IPS DF 6.9 (cell line): Measurements from ENCODE around the gene C6orf47.
A peak's percentile ranks its signal among the peaks of the same experiment; 100 is the strongest.

Source experiments
- DNase-seq: peaks from one replicate; pipeline ENCODE4 v3.0.0-alpha.2; 2013; ENCODE audit warnings: low read depth, low spot score
- H3K27ac ChIP-seq: one replicate; pipeline ENCODE4 v1.5.1; 2013; ENCODE audit warnings: low read length, control low read depth
- H3K27me3 ChIP-seq: 2 replicates; pipeline ENCODE4 v1.6.1; 2013; ENCODE audit warnings: mild to moderate bottlenecking, low read length; ENCODE audit not compliant: control insufficient read depth, insufficient read depth
- H3K36me3 ChIP-seq: 2 replicates; pipeline ENCODE4 v1.6.1; 2013; ENCODE audit warnings: low read length; ENCODE audit not compliant: control insufficient read depth, insufficient read depth
- H3K4me1 ChIP-seq: 2 replicates; pipeline ENCODE4 v1.6.1; 2013; ENCODE audit warnings: low read length; ENCODE audit not compliant: control insufficient read depth, insufficient read depth
- H3K4me3 ChIP-seq: 2 replicates; pipeline ENCODE4 v1.5.1; 2013; ENCODE audit warnings: mild to moderate bottlenecking, low read length
- H3K9me3 ChIP-seq: 2 replicates; pipeline ENCODE4 v1.6.1; 2013; ENCODE audit warnings: low read length, inconsistent platforms; ENCODE audit not compliant: control insufficient read depth, insufficient read depth
- WGBS: extraction: QIAGEN DNeasy Blood & Tissue Kit; methylation state at CpG from one replicate; pipeline ENCODE4 v1.1.7; 2013; ENCODE audit warnings: mixed read lengths, missing lambda C conversion rate; ENCODE audit not compliant: insufficient read length, insufficient coverage; 5-methylcytosine and 5-hydroxymethylcytosine counted together

Gene C6orf47

DNA sequence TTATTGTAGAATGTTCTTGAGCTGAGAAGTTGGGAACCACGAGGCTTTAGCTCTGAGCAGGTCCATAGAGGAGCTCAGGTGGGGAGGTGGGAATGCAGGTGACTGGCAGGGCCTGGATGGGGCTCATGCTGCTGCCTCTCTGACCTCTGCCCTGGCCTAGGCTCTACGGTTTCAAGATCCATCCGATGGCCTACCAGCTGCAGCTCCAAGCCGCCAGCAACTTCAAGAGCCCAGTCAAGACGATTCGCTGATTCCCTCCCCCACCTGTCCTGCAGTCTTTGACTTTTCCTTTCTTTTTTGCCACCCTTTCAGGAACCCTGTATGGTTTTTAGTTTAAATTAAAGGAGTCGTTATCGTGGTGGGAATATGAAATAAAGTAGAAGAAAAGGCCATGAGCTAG is 9.1 kb upstream of the C6orf47 start, which contains the start of gene LY6G5B:
LY6G5B (plus strand) TSS at position 301 of the 400 bp plus-strand sequence. CDS start 975 bp downstream, outside the sequence.
- 100% methylated on average over 2 of the region's 8 CpGs for WGBS
- Histone ChIP-seq H3K4me3 (no peak within 1 kb of the TSS), H3K36me3 (peaks cover 35% of the 10 kb centered on the region), H3K9me3 (no peaks in the 10 kb centered on the region), H3K27ac (no peak within 1 kb of the TSS), H3K4me1 (peaks cover 2% of the 10 kb centered on the region; the same call in 1 of the 2 replicates), H3K27me3 (no peaks in the 10 kb centered on the region)
- no peak for DNase-seq

DNA sequence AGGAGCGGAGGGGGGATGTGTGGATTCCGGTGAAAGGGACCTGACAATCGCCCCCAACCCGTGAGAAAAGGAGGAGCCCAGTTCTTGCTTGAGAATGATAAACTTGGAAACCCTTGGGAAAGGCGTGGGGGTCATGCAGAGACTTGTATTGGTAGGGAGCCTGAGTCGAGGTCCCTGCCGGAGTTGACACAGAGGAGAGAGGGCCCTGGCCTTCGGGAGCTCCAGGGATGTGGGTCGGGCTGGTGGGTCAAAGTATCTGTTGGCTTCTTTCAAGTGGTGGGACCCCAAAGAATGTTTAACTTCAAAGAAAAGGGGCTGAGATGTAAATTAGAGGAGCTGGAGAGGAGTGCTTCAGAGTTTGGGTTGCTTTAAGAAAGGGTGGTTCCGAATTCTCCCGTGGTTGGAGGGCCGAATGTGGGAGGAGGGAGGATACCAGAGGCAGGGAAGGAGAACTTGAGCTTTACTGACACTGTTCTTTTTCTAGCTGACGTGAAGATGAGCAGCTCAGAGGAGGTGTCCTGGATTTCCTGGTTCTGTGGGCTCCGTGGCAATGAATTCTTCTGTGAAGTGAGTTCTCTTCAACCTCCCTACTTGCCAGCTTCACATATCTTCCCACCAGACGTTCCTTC is 5.9 kb upstream of the C6orf47 start:
- no CpG with 5 or more reads among the region's 15 CpGs for WGBS
- Histone ChIP-seq H3K4me1 (peaks cover 2% of the 10 kb centered on the region; the same call in 1 of the 2 replicates), H3K4me3 (peak overlapping the region; percentile 98), H3K9me3 (no peaks in the 10 kb centered on the region), H3K27me3 (no peaks in the 10 kb centered on the region), H3K36me3 (peaks cover 35% of the 10 kb centered on the region), H3K27ac (no peak overlapping the region)
- no peak for DNase-seq

DNA sequence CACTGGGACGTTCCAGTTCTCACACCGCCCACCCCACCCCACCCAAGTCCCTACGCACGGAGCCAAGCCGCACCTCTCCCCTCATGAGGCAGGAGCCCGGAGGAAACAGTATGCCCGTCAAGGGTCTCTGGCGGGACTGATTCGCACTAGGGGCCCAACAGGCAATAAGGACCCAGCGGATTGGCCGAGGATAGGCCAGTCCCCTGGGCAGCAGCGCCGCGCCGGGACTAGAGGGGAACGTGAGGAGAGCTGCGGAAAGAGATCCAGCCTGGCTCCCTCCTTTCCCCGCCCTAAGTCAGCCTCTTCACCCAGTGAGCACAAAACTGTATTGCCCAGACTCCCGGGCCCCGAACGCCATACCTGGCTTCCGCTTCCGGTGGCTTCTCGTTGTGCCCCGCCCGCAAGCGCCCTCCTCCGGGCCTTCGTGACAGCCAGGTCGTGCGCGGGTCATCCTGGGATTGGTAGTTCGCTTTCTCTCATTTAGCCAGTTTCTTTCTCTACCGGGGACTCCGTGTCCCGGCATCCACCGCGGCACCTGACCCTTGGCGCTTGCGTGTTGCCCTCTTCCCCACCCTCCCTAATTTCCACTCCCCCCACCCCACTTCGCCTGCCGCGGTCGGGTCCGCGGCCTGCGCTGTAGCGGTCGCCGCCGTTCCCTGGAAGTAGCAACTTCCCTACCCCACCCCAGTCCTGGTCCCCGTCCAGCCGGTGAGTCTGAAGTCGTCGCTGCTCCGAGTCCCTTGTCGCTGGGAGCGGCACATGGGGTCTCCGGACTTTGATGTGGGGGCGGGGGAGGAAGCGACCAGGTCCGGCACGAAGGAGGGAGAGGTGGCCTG is 5.1 kb upstream of the C6orf47 start, which contains the start of gene CSNK2B:
CSNK2B (plus strand) TSS at position 580 of the 836 bp plus-strand sequence. CDS start 752 bp downstream, outside the sequence.
- Histone ChIP-seq H3K27ac (no peak within 1 kb of the TSS), H3K4me1 (peaks cover 2% of the 10 kb centered on the region; the same call in 1 of the 2 replicates), H3K27me3 (no peaks in the 10 kb centered on the region), H3K36me3 (peaks cover 30% of the 10 kb centered on the region), H3K4me3 (peak within 1 kb of the TSS; percentile 98), H3K9me3 (no peaks in the 10 kb centered on the region)
- no CpG with 5 or more reads among the region's 63 CpGs for WGBS
- peak; percentile 95 for DNase-seq

DNA sequence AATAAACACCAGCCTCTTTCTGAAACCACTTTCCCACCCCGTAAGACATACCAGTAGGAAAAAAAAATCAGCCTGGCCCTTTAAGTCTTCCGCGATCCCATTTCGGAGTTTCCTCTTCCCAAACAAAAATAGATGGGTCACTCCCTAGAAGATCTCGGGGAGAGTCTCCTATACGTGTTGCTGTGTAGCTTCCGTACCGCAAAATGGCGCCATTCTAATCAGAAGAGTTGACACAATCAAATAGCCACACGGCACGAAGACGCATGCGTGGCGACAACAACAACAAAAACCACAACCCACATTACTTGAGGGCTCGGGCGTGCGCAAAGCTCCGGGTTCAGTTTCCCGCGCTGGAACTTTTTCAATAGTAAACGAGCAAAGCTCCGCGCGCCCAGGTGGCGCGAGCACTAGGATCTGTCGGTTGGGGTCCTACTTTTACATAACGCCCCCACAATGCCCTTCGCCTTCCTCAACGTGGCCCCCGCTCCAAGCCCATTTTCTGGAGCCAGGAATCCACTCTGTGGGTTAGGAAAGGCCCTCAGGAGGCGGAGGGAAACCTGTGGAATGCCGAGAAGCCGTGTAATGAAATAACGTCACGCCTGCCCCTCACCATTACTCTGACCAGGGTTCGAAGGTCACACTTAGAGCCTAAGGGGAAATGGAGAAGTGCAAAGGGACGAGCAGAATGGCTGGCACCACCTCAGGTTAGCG is 4.4 kb upstream of the C6orf47 start, which contains the start of gene GPANK1:
GPANK1 (minus strand) TSS at position 208 of the 711 bp plus-strand sequence. CDS start 519 bp downstream, outside the sequence.
- H3K4me3 ChIP-seq: peak within 1 kb of the TSS; percentile 98
- DNase-seq: no peak
- no peaks in the 10 kb centered on the region for H3K27me3 ChIP-seq
- peaks cover 2% of the 10 kb centered on the region; the same call in 1 of the 2 replicates for H3K4me1 ChIP-seq
- no CpG with 5 or more reads among the region's 39 CpGs for WGBS
- H3K9me3 ChIP-seq: no peaks in the 10 kb centered on the region
- no peak within 1 kb of the TSS for H3K27ac ChIP-seq
- H3K36me3 ChIP-seq: peaks cover 24% of the 10 kb centered on the region

DNA sequence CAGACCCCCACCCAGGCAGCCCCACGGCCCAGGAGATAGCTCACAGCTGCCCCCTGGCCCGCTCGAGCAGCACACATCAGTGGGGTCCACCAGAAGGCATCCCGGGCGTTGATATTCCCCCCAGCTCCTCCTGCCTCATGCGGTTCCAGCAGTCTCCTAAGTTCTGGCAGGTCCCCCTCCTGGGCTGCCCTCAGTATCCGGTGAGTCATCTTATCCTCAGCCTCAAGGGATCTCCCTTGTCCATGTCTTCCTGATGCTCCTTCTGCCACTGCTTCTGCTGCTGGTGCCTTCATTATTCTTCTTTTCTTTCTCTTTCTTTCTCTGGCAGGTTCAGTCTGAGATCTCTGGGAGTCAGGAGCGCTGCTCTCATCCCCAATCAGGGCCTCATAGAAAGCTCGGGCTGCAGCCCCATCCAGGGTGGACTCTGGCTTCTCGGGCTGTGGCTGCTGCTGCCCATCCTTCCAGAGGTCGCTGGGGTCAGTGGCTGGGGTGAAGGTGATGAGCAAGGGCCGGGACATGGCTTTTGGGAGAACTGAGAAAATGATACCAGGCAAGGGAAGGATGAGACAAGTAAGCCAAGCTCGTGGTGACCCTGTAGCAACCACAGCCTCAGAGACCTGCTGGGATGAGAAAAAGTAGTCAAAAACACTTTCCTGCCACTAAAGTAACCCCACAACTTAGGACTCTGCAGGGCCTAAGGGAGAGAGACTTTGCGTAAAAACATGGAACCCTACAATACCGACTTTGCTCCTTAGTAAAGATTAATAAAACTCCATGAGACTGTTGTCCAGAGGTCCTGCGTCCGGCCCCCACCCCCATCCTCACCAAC is 3.6 kb upstream of the C6orf47 start:
- peaks cover 4% of the 10 kb centered on the region; the same call in 1 of the 2 replicates for H3K4me1 ChIP-seq
- no peaks in the 10 kb centered on the region for H3K27me3 ChIP-seq
- peaks cover 18% of the 10 kb centered on the region for H3K36me3 ChIP-seq
- H3K27ac ChIP-seq: no peak overlapping the region
- H3K9me3 ChIP-seq: no peaks in the 10 kb centered on the region
- DNase-seq: no peak
- WGBS: no CpG with 5 or more reads among the region's 17 CpGs
- H3K4me3 ChIP-seq: peak overlapping the region; percentile 98; the same call in 1 of the 2 replicates

DNA sequence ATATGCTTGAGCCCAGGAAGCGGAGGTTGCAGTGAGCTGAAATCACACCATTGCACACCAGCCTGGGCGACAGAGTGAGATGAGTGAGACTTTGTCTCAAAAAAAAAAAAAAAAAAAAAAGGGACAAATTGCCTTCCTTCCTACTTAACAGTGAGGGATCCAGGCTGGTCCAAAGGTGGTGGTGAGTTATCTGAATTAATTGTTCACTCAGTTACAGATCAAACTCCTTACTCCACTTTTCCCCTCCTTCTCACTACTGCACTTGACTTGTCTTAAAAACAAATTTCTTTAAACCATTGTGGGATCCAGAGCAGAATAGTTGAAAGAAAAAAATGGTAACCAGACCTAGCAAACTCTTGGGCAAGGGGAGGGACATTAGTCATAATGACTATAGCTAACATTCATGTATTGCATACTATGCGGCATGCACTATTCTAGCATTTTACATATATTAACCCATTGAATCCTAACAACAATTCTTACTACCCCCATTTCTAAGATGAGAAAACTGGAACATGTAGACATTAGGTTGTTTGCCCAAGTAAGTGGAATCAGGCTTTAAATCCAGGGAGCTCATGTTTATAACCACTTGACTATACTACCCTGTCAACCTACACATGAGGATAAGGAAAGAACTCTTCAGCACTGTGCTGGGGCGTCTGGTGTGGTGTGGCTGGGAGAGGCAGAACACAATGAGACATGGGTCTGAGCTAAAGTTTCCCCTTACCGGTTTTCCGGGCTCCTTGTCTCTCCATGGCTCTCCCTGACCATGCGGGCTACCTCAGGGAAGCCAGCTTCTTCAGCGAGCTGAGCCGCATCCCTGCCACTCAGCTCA is 2.8 kb upstream of the C6orf47 start:
- H3K4me3 ChIP-seq: no peak overlapping the region; the same call in 1 of the 2 replicates
- H3K27me3 ChIP-seq: no peaks in the 10 kb centered on the region
- no peak overlapping the region for H3K27ac ChIP-seq
- H3K4me1 ChIP-seq: peaks cover 4% of the 10 kb centered on the region; the same call in 1 of the 2 replicates
- WGBS: no CpG with 5 or more reads among the region's 9 CpGs
- peaks cover 11% of the 10 kb centered on the region; the same call in 1 of the 2 replicates for H3K36me3 ChIP-seq
- no peaks in the 10 kb centered on the region for H3K9me3 ChIP-seq
- no peak for DNase-seq

DNA sequence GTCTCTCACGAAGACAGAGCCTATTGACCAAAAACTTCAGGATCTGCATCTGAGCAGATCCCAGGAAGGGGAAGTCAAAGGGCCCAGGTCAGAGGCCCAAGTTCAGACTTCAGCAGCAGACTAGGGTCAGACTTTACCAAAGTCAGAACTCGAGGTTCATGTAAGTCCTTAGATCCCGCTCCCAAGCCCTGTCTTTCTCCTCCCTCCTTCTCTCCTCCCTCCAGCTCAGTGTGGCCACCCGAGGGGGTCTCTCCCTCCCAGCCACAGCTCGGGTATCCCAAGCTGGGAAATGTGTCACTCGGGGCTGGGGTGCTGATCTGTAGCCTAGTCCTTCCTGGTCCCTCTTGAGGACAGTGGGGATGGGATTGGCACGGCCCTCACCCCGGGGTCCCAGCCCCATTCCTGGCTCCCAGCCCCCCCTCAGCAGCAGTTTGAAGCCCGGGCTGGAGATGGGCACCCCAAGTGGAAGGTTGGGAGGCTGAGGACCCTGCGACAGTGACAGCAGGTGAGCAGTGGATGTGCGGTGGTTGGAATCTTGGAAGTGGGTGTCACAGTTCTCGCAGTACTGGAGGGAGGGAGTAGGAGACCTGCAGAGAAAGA is 1.6 kb upstream of the C6orf47 start:
- Histone ChIP-seq H3K4me1 (peaks cover 4% of the 10 kb centered on the region; the same call in 1 of the 2 replicates), H3K9me3 (no peaks in the 10 kb centered on the region), H3K27me3 (no peaks in the 10 kb centered on the region), H3K27ac (no peak overlapping the region), H3K36me3 (0 out of 2 replicates have a peak, but pooled peaks cover 7% of the 10 kb centered on the region), H3K4me3 (no peak overlapping the region)
- whole genome bisulfite sequencing: no CpG with 5 or more reads among the region's 12 CpGs
- no peak for DNase-seq

DNA sequence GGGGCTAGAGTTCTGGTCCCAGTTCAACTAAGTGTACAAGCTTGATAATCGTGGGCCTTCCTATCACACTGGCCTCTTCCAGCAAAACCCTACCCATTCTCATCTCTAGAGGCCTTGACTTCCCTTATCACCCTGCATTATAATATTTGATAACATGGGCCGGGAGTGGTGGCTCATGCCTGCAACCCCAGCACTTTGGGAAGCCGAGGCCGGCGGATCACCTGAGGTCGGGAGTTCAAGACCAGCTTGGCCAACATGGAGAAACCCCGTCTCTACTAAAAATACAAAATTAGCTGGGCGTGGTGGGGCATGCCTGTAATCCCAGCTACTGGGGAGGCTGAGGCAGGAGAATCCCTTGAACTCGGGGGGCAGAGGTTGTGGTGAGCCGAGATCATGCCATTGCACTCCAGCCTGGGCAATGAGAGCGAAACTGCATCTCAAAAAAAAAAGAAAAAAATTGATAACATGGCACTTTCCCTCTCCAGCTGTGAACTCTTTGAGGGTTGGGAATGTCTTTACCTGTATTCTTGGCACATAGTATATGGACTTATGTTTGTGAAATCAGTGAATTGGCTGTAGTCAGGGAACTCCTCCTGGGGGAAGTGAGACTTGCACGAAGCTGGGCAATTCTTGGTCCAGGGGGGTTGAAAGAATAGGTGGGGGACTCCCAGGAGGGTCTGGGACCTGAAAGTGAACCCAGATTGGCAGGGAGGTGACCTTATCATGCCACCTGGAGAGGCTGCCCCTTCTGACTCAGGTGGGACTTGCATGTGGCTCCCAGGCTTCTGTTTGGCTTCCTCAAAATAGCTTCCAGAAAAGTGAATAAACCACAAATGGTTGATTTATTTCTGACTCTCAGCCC is 915 bp upstream of the C6orf47 start:
- DNase-seq: no peak
- Histone ChIP-seq H3K4me1 (0 out of 2 replicates have a peak, but pooled peaks cover 2% of the 10 kb centered on the region), H3K9me3 (no peaks in the 10 kb centered on the region), H3K27me3 (no peaks in the 10 kb centered on the region), H3K27ac (no peak overlapping the region), H3K4me3 (no peak overlapping the region), H3K36me3 (0 out of 2 replicates have a peak, but pooled peaks cover 7% of the 10 kb centered on the region)
- WGBS: no CpG with 5 or more reads among the region's 12 CpGs
